IPS-18a (cell line): ENCODE results near the gene HDAC4.

ENCODE experiments used
- H3K27ac ChIP-seq: one replicate; pipeline ENCODE4 v1.5.1; 2013; ENCODE audit warnings: low read length
- H3K27me3 ChIP-seq: one replicate; pipeline ENCODE4 v1.6.1; 2013; ENCODE audit warnings: mild to moderate bottlenecking, low read length; ENCODE audit not compliant: control insufficient read depth, insufficient read depth
- H3K36me3 ChIP-seq: one replicate; pipeline ENCODE4 v1.6.1; 2013; ENCODE audit warnings: low read depth, low read length; ENCODE audit not compliant: control insufficient read depth
- H3K4me1 ChIP-seq: one replicate; pipeline ENCODE4 v1.6.1; 2013; ENCODE audit warnings: low read depth, low read length; ENCODE audit not compliant: control insufficient read depth
- H3K4me3 ChIP-seq: one replicate; pipeline ENCODE4 v1.5.1; 2013; ENCODE audit warnings: low read length
- H3K9ac ChIP-seq: one replicate; pipeline ENCODE4 v1.6.1; 2013; ENCODE audit warnings: mild to moderate bottlenecking, low read length, moderate library complexity
- H3K9me3 ChIP-seq: one replicate; pipeline ENCODE4 v1.6.1; 2013; ENCODE audit warnings: low read depth, low read length; ENCODE audit not compliant: control insufficient read depth

The HDAC4 gene

GRCh38 chr2:239053801-239054503, 346.9 kb downstream of the HDAC4 start:
- Histone ChIP-seq H3K4me1 (no peaks in the 10 kb centered on the region), H3K27me3 (no peaks in the 10 kb centered on the region), H3K27ac (no peak overlapping the region), H3K9me3 (no peaks in the 10 kb centered on the region), H3K4me3 (no peak overlapping the region), H3K36me3 (peaks cover 10% of the 10 kb centered on the region), H3K9ac (no peak overlapping the region)

GRCh38 chr2:239052798-239053665, 347.8 kb downstream of the HDAC4 start:
- H3K4me1 ChIP-seq = no peaks in the 10 kb centered on the region
- no peaks in the 10 kb centered on the region for H3K27me3 ChIP-seq
- peaks cover 10% of the 10 kb centered on the region for H3K36me3 ChIP-seq
- no peaks in the 10 kb centered on the region for H3K9me3 ChIP-seq
- no peak overlapping the region for H3K9ac ChIP-seq
- no peak overlapping the region for H3K27ac ChIP-seq
- H3K4me3 ChIP-seq = no peak overlapping the region

- H3K4me3 ChIP-seq = no peak overlapping the region
- no peaks in the 10 kb centered on the region for H3K27me3 ChIP-seq
- H3K27ac ChIP-seq = no peak overlapping the region
- H3K9ac ChIP-seq = no peak overlapping the region
- H3K9me3 ChIP-seq = no peaks in the 10 kb centered on the region
- H3K4me1 ChIP-seq = no peaks in the 10 kb centered on the region
- H3K36me3 ChIP-seq = peaks cover 10% of the 10 kb centered on the region
Measured at GRCh38 chr2:239051891-239052445, 348.9 kb downstream of the HDAC4 start.

- no peaks in the 10 kb centered on the region for H3K27me3 ChIP-seq
- H3K4me1 ChIP-seq = no peaks in the 10 kb centered on the region
- no peak overlapping the region for H3K27ac ChIP-seq
- H3K4me3 ChIP-seq = no peak overlapping the region
- H3K9ac ChIP-seq = no peak overlapping the region
- H3K36me3 ChIP-seq = peaks cover 10% of the 10 kb centered on the region
- H3K9me3 ChIP-seq = no peaks in the 10 kb centered on the region
Measured at GRCh38 chr2:239050252-239050649, 350.6 kb downstream of the HDAC4 start.

GRCh38 chr2:239049421-239050251, 351.2 kb downstream of the HDAC4 start:
- no peak overlapping the region for H3K9ac ChIP-seq
- H3K9me3 ChIP-seq = no peaks in the 10 kb centered on the region
- no peak overlapping the region for H3K27ac ChIP-seq
- H3K4me1 ChIP-seq = no peaks in the 10 kb centered on the region
- no peaks in the 10 kb centered on the region for H3K27me3 ChIP-seq
- no peak overlapping the region for H3K4me3 ChIP-seq
- peaks cover 9% of the 10 kb centered on the region for H3K36me3 ChIP-seq

GRCh38 chr2:239048736-239049135, 352.1 kb downstream of the HDAC4 start:
- Histone ChIP-seq H3K9ac (no peak overlapping the region), H3K4me3 (no peak overlapping the region), H3K36me3 (peaks cover 4% of the 10 kb centered on the region), H3K27ac (no peak overlapping the region), H3K4me1 (no peaks in the 10 kb centered on the region), H3K9me3 (no peaks in the 10 kb centered on the region), H3K27me3 (no peaks in the 10 kb centered on the region)

- no peak overlapping the region for H3K27ac ChIP-seq
- no peak overlapping the region for H3K9ac ChIP-seq
- H3K4me3 ChIP-seq = no peak overlapping the region
Measured at GRCh38 chr2:239047861-239048260, 353.0 kb downstream of the HDAC4 start.

GRCh38 chr2:239047420-239047819, 353.4 kb downstream of the HDAC4 start:
- no peak overlapping the region for H3K27ac ChIP-seq
- H3K36me3 ChIP-seq = peaks cover under 1% of the 10 kb centered on the region
- H3K4me1 ChIP-seq = no peaks in the 10 kb centered on the region
- no peaks in the 10 kb centered on the region for H3K27me3 ChIP-seq
- no peak overlapping the region for H3K4me3 ChIP-seq
- H3K9me3 ChIP-seq = no peaks in the 10 kb centered on the region
- no peak overlapping the region for H3K9ac ChIP-seq

More at GRCh38 chr2:239047861-239048260, 353.0 kb downstream of the HDAC4 start:
- H3K36me3 ChIP-seq = peaks cover 4% of the 10 kb centered on the region
- no peaks in the 10 kb centered on the region for H3K27me3 ChIP-seq
- no peaks in the 10 kb centered on the region for H3K9me3 ChIP-seq
- H3K4me1 ChIP-seq = no peaks in the 10 kb centered on the region

- Histone ChIP-seq H3K27ac (no peak overlapping the region), H3K9ac (no peak overlapping the region), H3K27me3 (no peaks in the 10 kb centered on the region), H3K9me3 (no peaks in the 10 kb centered on the region), H3K4me1 (no peaks in the 10 kb centered on the region), H3K36me3 (no peaks in the 10 kb centered on the region), H3K4me3 (no peak overlapping the region)
Measured at GRCh38 chr2:239046822-239047221, 354.0 kb downstream of the HDAC4 start.

- no peak overlapping the region for H3K27ac ChIP-seq
- H3K4me3 ChIP-seq = no peak overlapping the region
- H3K4me1 ChIP-seq = no peaks in the 10 kb centered on the region
- H3K27me3 ChIP-seq = no peaks in the 10 kb centered on the region
- H3K9me3 ChIP-seq = no peaks in the 10 kb centered on the region
- H3K36me3 ChIP-seq = no peaks in the 10 kb centered on the region
- no peak overlapping the region for H3K9ac ChIP-seq
Measured at GRCh38 chr2:239044336-239044735, 356.5 kb downstream of the HDAC4 start.

- H3K27ac ChIP-seq = no peak overlapping the region
Measured at GRCh38 chr2:239043326-239043725, 357.5 kb downstream of the HDAC4 start.

More at GRCh38 chr2:239043326-239043725, 357.5 kb downstream of the HDAC4 start:
- H3K27me3 ChIP-seq = no peaks in the 10 kb centered on the region
- no peak overlapping the region for H3K9ac ChIP-seq
- no peaks in the 10 kb centered on the region for H3K4me1 ChIP-seq
- H3K9me3 ChIP-seq = no peaks in the 10 kb centered on the region
- no peak overlapping the region for H3K4me3 ChIP-seq
- no peaks in the 10 kb centered on the region for H3K36me3 ChIP-seq
